Stimulated activated CD4-positive, alpha-beta T cell treated with anti-CD3 and anti-CD28 coated beads, TNF-alpha, amount 100 ng/mL, for 1 hour (primary cell): Measurements from ENCODE around the gene NFATC2.
"Not testable (repeated sequence)": the region's sequence is repeated elsewhere in the genome, so short reads cannot be mapped to it uniquely, and the experiment has no call there.

Experiments used
- DNase-seq, 3 donors: peaks; one replicate each; pipeline ENCODE4 v3.0.0-alpha.2; 2020; ENCODE audit warnings: low read depth in 3 of 3, low spot score in 1 of 3

Gene NFATC2

GRCh38 chr20:51473771-51474170, 68.7 kb downstream of the NFATC2 start:
- no peak for DNase-seq

GRCh38 chr20:51473256-51473655, 69.3 kb downstream of the NFATC2 start:
- DNase-seq, result no peak

GRCh38 chr20:51470907-51471411, 71.6 kb downstream of the NFATC2 start:
- no peak for DNase-seq

GRCh38 chr20:51470499-51470820, 72.1 kb downstream of the NFATC2 start:
- DNase-seq, result no peak

GRCh38 chr20:51469578-51470498, 72.7 kb downstream of the NFATC2 start:
- DNase-seq, result no peak

GRCh38 chr20:51469046-51469445, 73.5 kb downstream of the NFATC2 start:
- DNase-seq, result no peak

GRCh38 chr20:51468636-51469035, 73.9 kb downstream of the NFATC2 start:
- no peak for DNase-seq

- no peak for DNase-seq
Observed at GRCh38 chr20:51467956-51468626, 74.4 kb downstream of the NFATC2 start.

GRCh38 chr20:51463998-51464397, 78.5 kb downstream of the NFATC2 start:
- DNase-seq, result no peak

- no peak for DNase-seq
Observed at GRCh38 chr20:51463560-51463959, 79.0 kb downstream of the NFATC2 start.

- DNase-seq, result no peak
Observed at GRCh38 chr20:51462566-51463276, 79.8 kb downstream of the NFATC2 start.

GRCh38 chr20:51461846-51462245, 80.7 kb downstream of the NFATC2 start:
- not testable (repeated sequence) for DNase-seq

- DNase-seq, result no peak
Observed at GRCh38 chr20:51461306-51461705, 81.2 kb downstream of the NFATC2 start.

GRCh38 chr20:51460569-51461265, 81.8 kb downstream of the NFATC2 start:
- no peak for DNase-seq

- DNase-seq, result no peak
Observed at GRCh38 chr20:51460163-51460562, 82.4 kb downstream of the NFATC2 start.

- DNase-seq, result no peak
Observed at GRCh38 chr20:51458751-51459439, 83.6 kb downstream of the NFATC2 start.

- no peak for DNase-seq
Observed at GRCh38 chr20:51457533-51457932, 85.0 kb downstream of the NFATC2 start.

- no peak for DNase-seq
Observed at GRCh38 chr20:51456511-51457509, 85.7 kb downstream of the NFATC2 start.

- DNase-seq, result no peak
Observed at GRCh38 chr20:51454250-51454865, 88.2 kb downstream of the NFATC2 start.
